ENCODE results near the gene NAA15. TPM values are rescaled to one million over a fixed set of nuclear protein-coding genes. Genes with fewer than 3 reads are reported as not detected.

The NAA15 gene
- total and polyA plus RNA-seq, 2 donors (not counting 3 experiments of a cell fraction or from before 2014, with no cell fraction given): 4.5 to 67.9 TPM

DNA sequence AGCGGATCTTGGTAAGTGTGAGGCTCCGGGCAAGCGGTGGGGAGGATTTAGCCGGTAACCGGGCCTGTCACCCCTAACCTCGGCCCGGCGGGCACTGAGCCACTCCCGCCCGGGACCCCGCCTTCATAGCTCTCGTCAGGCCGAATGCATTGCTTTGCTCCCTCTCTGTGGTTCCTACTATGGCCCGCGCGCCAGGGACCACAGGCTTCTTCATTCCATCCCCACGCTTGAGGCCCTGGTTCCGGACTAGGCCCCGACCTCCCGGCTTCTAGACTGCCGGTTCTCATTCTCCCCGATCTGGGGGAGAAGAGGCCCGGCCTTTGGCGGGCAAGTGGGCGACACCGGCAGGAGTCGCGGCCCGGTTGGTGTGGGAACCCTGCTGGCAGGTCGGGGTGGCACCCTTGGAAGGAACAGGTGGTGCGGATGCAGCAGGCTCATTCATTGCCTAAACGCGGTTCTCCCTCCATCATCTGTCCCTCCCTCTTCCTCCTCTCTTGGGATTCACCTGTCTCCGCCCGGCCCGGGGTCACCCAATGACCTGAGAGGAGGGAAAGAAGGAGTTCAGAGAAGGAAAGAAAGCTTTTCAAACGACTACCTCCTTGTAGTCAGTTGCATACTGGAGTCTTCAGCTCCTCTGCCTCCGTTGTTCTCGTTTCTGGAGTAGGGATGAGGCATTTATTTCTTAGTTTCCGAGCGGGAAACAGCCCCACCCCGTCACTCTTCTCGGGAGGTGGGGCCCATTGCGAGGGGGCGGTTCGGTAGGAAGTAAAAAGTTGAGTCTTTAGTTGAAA, 711 bp downstream of the NAA15 start, which contains the start of gene NDUFC1:
NDUFC1 (minus strand) TSS at position 657 of the 791 bp plus-strand sequence. CDS start 6,679 bp downstream, outside the sequence.
- Histone ChIP-seq H3K4me1 (ENCODE audit: control insufficient read depth, extremely low read depth, insufficient read depth, low read length) (peaks cover 19% of the 10 kb centered on the region), H3K27ac (ENCODE audit: insufficient read depth, low read depth, low read length) (peak within 1 kb of the TSS; percentile 88), H3K4me3 (replicated peaks in 1 of 3; ENCODE audit: insufficient read depth in 1 of 3, low read depth in 1 of 3, low read length in 3 of 3) (peak within 1 kb of the TSS; percentile 69 to 99 (median 85)), H4K20me1 (replicated peaks; ENCODE audit: control insufficient read depth, extremely low read depth, insufficient read depth, low read length) (no peaks in the 10 kb centered on the region), H3K9me3 (replicated peaks; ENCODE audit: control insufficient read depth, insufficient read depth, low read length) (no peaks in the 10 kb centered on the region), H3K36me3 (ENCODE audit: control insufficient read depth in 2 of 2, extremely low read depth in 1 of 2, insufficient read depth in 2 of 2, low read length in 2 of 2) (no peaks in the 10 kb centered on the region), H2AFZ (ENCODE audit: low read depth, low read length) (peak within 1 kb of the TSS; percentile 61), H3K4me2 (ENCODE audit: insufficient read depth, low read length) (peak within 1 kb of the TSS; percentile 98), H3K9me1 (replicated peaks; ENCODE audit: control insufficient read depth, extremely low read depth, insufficient read depth, low read length) (no peaks in the 10 kb centered on the region), H3K9ac (replicated peaks; ENCODE audit: extremely low read depth, insufficient read depth, low read length) (peak within 1 kb of the TSS; percentile 86), H3K79me2 (ENCODE audit: control insufficient read depth, insufficient read depth, low read length) (peaks cover 59% of the 10 kb centered on the region), H3K27me3 (ENCODE audit: control insufficient read depth in 2 of 2, insufficient read depth in 2 of 2, low read length in 2 of 2) (no peaks in the 10 kb centered on the region)
- ChIA-PET CTCF (interaction anchor here (1.0 to 4.0 kb wide), 10 partner anchors 10 to 271 kb away, joined by 3 to 34 read pairs (median 4); partner anchors contain the start of gene ELF2), POLR2A (interaction anchor here (1.1 to 1.9 kb wide), 2 partner anchors 124 to 126 kb away, joined by 4 to 7 read pairs; partner anchors contain the start of gene ELF2)
- peak; percentile 65 for DNase-seq (ENCODE audit: low read depth, low spot score)
- TSS peak; percentile 51 for BruUV-seq (replicated peaks)
- TF ChIP-seq FOS (IDR thresholded peaks at IDR 0.05; ENCODE audit: borderline replicate concordance, insufficient read depth, low read length) (no peak), JUN (IDR thresholded peaks at IDR 0.05; ENCODE audit: borderline replicate concordance, insufficient read depth, insufficient read length, low read depth) (no peak), POLR2A (IDR thresholded peaks at IDR 0.05; ENCODE audit: low read depth, low read length) (peak; percentile 31)
- TF ChIP-seq, protein P1, sequence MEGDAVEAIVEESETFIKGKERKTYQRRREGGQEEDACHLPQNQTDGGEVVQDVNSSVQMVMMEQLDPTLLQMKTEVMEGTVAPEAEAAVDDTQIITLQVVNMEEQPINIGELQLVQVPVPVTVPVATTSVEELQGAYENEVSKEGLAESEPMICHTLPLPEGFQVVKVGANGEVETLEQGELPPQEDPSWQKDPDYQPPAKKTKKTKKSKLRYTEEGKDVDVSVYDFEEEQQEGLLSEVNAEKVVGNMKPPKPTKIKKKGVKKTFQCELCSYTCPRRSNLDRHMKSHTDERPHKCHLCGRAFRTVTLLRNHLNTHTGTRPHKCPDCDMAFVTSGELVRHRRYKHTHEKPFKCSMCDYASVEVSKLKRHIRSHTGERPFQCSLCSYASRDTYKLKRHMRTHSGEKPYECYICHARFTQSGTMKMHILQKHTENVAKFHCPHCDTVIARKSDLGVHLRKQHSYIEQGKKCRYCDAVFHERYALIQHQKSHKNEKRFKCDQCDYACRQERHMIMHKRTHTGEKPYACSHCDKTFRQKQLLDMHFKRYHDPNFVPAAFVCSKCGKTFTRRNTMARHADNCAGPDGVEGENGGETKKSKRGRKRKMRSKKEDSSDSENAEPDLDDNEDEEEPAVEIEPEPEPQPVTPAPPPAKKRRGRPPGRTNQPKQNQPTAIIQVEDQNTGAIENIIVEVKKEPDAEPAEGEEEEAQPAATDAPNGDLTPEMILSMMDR (IDR thresholded peaks at IDR 0.05; ENCODE audit: extremely low read depth in 1 of 2, insufficient read depth in 1 of 2, low read depth in 1 of 2, low read length in 2 of 2): peak in 1 of 2 donors; percentile 48
- FAIRE-seq: no peak
- dilution Hi-C loops (cut with MboI; ENCODE audit: extremely low pct_ligation_motif_present, low sequenced_read_pairs): no loop called here
- intact Hi-C loops (cut with micrococcal nuclease): loop anchor here (1.0 to 2.0 kb wide), 6 partner anchors 21 to 254 kb away; partner anchors contain the start of gene SETD7

All from endothelial cell of umbilical vein (primary cell).